Subcutaneous abdominal adipose tissue (tissue), 5 donors: ENCODE measurements around the gene TACC3.

Source experiments
- H3K27ac ChIP-seq: one replicate; pipeline ENCODE4 v1.7.0; 2013; ENCODE audit warnings: low read depth, mild to moderate bottlenecking, inconsistent platforms, low read length, moderate library complexity
- H3K27me3 ChIP-seq, 5 donors: one replicate each; pipeline ENCODE4 v1.7.0; 2013; ENCODE audit warnings: low read length in 5 of 5, inconsistent platforms in 1 of 5; ENCODE audit not compliant: control insufficient read depth in 5 of 5, insufficient read depth in 4 of 5
- H3K36me3 ChIP-seq, 5 donors: one replicate each; pipeline ENCODE4 v1.7.0; 2013; ENCODE audit warnings: low read length in 5 of 5; ENCODE audit not compliant: control insufficient read depth in 5 of 5, insufficient read depth in 5 of 5
- H3K4me1 ChIP-seq, 5 donors: one replicate each; pipeline ENCODE4 v1.7.0; 2013; ENCODE audit warnings: low read length in 5 of 5, mild to moderate bottlenecking in 3 of 5, moderate library complexity in 1 of 5; ENCODE audit not compliant: control insufficient read depth in 5 of 5, insufficient read depth in 5 of 5
- H3K4me3 ChIP-seq, 5 donors: one replicate each; pipeline ENCODE4 v1.7.0; 2013; ENCODE audit warnings: low read length in 5 of 5, low read depth in 1 of 5
- H3K9ac ChIP-seq, 5 donors: one replicate each; pipeline ENCODE4 v1.7.0; 2013; ENCODE audit warnings: low read length in 5 of 5, mild to moderate bottlenecking in 4 of 5, moderate library complexity in 3 of 5
- H3K9me3 ChIP-seq, 5 donors: one replicate each; pipeline ENCODE4 v1.7.0; 2013; ENCODE audit warnings: low read length in 5 of 5; ENCODE audit not compliant: control insufficient read depth in 5 of 5
- donor health status: healthy.
- donor health status: healthy.
- donor health status: healthy.
- donor health status: healthy.
- donor health status: healthy.

TACC3 gene

DNA sequence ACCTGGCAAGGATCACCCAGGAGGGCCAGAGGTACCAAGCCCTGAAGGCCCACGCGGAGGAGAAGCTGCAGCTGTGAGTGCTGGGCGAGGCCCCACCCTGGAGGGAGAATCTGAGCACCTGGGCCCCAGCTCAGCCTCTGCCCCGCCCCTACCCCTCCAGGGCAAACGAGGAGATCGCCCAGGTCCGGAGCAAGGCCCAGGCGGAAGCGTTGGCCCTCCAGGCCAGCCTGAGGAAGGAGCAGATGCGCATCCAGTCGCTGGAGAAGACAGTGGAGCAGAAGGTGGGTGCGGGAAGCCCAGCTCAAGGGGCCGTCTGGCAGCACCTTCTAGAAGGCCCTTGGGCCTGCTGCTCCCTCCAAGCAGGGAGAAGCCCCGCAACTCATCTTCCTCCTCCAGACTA, 23.2 kb downstream of the TACC3 start:
- no peak overlapping the region for H3K9ac ChIP-seq
- H3K36me3 ChIP-seq: peaks cover 0 to 47% (median 28%) of the 10 kb centered on the region in 5 donors

GRCh38 chr4:1745165-1745564, 23.8 kb downstream of the TACC3 start:
- H3K4me3 ChIP-seq: no peak overlapping the region
- no peak overlapping the region for H3K9ac ChIP-seq
- H3K36me3 ChIP-seq: peaks cover 0 to 42% (median 26%) of the 10 kb centered on the region in 5 donors
- H3K27ac ChIP-seq: no peak overlapping the region
- H3K9me3 ChIP-seq: peaks cover 0 to 2% (median 0%) of the 10 kb centered on the region in 5 donors
- H3K27me3 ChIP-seq: peaks cover 0 to 11% (median 5%) of the 10 kb centered on the region in 5 donors
- peaks cover 0 to 14% (median 6%) of the 10 kb centered on the region in 5 donors for H3K4me1 ChIP-seq

More for the DNA sequence above, 23.2 kb downstream of the TACC3 start:
- no peak overlapping the region for H3K27ac ChIP-seq
- peaks cover 0 to 11% (median 3%) of the 10 kb centered on the region in 5 donors for H3K27me3 ChIP-seq
- peaks cover 0 to 17% (median 6%) of the 10 kb centered on the region in 5 donors for H3K4me1 ChIP-seq
- H3K9me3 ChIP-seq: peaks cover 0 to 2% (median 0%) of the 10 kb centered on the region in 5 donors
- H3K4me3 ChIP-seq: no peak overlapping the region

GRCh38 chr4:1745697-1746096, 24.4 kb downstream of the TACC3 start:
- Histone ChIP-seq H3K9ac (no peak overlapping the region), H3K36me3 (peaks cover 0 to 37% (median 24%) of the 10 kb centered on the region in 5 donors), H3K4me3 (no peak overlapping the region), H3K27me3 (peaks cover 0 to 11% (median 5%) of the 10 kb centered on the region in 5 donors), H3K27ac (no peak overlapping the region), H3K9me3 (peaks cover 0 to 2% (median 0%) of the 10 kb centered on the region in 5 donors), H3K4me1 (peaks cover 0 to 9% (median 6%) of the 10 kb centered on the region in 5 donors)

- Histone ChIP-seq H3K4me1 (peaks cover 0 to 6% (median 6%) of the 10 kb centered on the region in 5 donors), H3K27ac (no peak overlapping the region), H3K36me3 (peaks cover 0 to 31% (median 18%) of the 10 kb centered on the region in 5 donors), H3K9ac (no peak overlapping the region), H3K4me3 (no peak overlapping the region), H3K9me3 (peaks cover 0 to 2% (median 0%) of the 10 kb centered on the region in 5 donors), H3K27me3 (peaks cover 0 to 11% (median 6%) of the 10 kb centered on the region in 5 donors)
These were observed 25.0 kb downstream of the TACC3 start for GRCh38 chr4:1746265-1746691.

DNA sequence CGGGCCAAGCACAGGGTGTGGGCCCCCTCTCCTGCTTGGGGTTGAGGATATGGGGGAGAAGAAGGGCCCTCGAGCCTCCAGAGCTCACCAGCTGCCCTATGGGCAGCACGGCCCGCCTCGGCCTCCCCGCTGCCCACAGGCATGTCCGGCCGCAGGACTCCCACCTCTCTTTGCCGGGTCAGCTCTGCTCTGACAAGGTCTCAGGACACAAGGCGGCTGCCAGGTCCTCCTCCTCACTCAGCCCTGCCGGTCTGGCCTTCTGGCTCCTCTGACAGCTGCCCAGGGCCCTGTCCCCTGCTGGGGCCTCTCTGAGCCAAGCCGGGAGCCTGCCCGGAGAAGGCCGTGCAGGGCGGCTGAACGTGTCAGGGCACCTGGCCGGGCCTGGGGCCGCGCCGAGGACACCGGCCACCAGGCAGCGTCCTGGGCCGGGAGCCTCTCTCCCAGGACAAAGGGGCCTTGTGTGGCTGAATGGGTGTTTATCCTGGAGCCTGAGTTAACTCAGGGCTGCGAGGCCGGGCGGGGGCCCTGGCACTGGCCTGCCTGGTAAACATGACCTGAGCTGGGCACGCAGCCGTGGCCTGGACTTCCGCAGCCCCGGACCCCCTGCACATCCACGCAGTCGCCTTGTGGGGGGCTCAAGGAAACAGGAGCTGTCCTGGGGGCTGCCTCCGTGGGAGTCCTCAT, 25.7 kb downstream of the TACC3 start:
- Histone ChIP-seq H3K27me3 (peaks cover 0 to 11% (median 9%) of the 10 kb centered on the region in 5 donors), H3K9ac (no peak overlapping the region), H3K27ac (no peak overlapping the region), H3K9me3 (peaks cover 0 to 2% (median 0%) of the 10 kb centered on the region in 5 donors), H3K36me3 (peaks cover 0 to 23% (median 16%) of the 10 kb centered on the region in 5 donors), H3K4me3 (no peak overlapping the region), H3K4me1 (peaks cover 0 to 7% (median 6%) of the 10 kb centered on the region in 5 donors)

DNA sequence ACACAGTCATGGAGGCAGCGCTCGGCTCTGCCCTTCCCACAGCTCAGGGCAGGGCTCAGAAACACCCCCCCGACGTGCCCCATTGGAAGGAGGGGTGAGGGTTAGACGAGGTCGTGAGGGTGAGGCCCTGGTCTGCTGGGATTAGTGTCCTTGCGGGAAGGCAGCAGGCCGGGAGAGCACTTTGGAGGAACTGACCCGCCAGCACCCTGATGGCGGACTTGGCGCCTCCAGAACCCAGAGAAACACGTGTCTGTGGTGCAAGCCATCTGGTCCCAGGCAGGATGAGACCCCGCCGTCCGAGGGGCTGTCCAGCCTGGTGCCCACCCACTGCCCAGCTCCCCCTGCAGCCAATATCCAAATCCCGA, 26.3 kb downstream of the TACC3 start:
- H3K9ac ChIP-seq: no peak overlapping the region
- no peak overlapping the region for H3K4me3 ChIP-seq
- peaks cover 0 to 14% (median 11%) of the 10 kb centered on the region in 5 donors for H3K27me3 ChIP-seq
- H3K4me1 ChIP-seq: peaks cover 0 to 12% (median 8%) of the 10 kb centered on the region in 5 donors
- peaks cover 0 to 2% (median 0%) of the 10 kb centered on the region in 5 donors for H3K9me3 ChIP-seq
- no peak overlapping the region for H3K27ac ChIP-seq
- H3K36me3 ChIP-seq: peaks cover 0 to 19% (median 13%) of the 10 kb centered on the region in 5 donors

- peaks cover 0 to 17% (median 12%) of the 10 kb centered on the region in 5 donors for H3K36me3 ChIP-seq
- H3K9me3 ChIP-seq: peaks cover 0 to 2% (median 0%) of the 10 kb centered on the region in 5 donors
- H3K27me3 ChIP-seq: peaks cover 0 to 15% (median 11%) of the 10 kb centered on the region in 5 donors
- peak overlapping the region in 1 of 5 donors; percentile 3 for H3K4me3 ChIP-seq
- H3K4me1 ChIP-seq: peaks cover 0 to 16% (median 9%) of the 10 kb centered on the region in 5 donors
- no peak overlapping the region for H3K9ac ChIP-seq
- H3K27ac ChIP-seq: no peak overlapping the region
These were observed 27.2 kb downstream of the TACC3 start for GRCh38 chr4:1748465-1748995.

DNA sequence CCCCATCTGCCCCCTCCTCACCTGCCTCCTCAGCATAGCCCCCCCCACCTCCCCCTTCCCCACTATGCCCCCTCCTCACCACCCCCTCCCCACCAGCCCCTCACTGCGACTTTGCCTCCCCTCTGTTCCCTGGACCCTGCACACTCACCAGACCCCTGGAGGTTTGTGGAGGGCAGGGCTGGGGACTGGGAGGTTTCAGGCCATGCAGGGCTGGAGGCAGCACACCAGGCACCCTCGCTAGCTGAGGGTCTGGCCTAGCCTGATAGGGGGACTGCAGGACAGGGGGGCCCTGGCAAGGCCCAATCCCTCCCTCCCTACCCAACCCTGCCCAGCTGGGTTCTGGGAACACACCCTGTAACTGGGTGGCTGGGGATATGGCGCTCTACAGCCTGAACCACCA, 28.0 kb downstream of the TACC3 start:
- H3K4me1 ChIP-seq: peaks cover 0 to 16% (median 9%) of the 10 kb centered on the region in 5 donors
- H3K27ac ChIP-seq: no peak overlapping the region
- H3K9ac ChIP-seq: no peak overlapping the region
- H3K36me3 ChIP-seq: peaks cover 0 to 9% (median 5%) of the 10 kb centered on the region in 5 donors
- H3K4me3 ChIP-seq: no peak overlapping the region
- H3K27me3 ChIP-seq: peaks cover 0 to 15% (median 11%) of the 10 kb centered on the region in 5 donors
- H3K9me3 ChIP-seq: peaks cover 0 to 2% (median 0%) of the 10 kb centered on the region in 5 donors

DNA sequence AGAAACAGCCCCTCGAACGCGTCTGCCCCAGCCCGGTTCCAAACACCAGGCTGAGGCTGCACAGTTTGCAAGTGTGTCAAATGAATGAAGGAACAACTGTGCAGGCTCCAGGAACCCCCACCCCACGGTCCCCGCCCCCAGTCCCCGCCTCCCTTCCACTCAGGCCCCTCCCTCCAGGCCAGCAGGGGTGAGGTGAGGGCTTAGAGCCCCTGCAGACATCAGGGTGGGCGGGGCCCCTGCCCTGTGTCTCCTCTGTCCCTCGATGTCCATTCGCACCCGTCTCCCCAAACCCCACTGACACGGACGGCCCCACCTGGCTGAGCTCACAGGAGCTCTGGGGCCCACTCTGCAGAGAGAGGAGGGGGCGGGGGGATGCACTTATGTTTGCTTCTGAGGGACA, 28.5 kb downstream of the TACC3 start:
- no peak overlapping the region for H3K9ac ChIP-seq
- H3K36me3 ChIP-seq: peaks cover 0 to 4% (median 2%) of the 10 kb centered on the region in 5 donors
- peaks cover 0 to 16% (median 9%) of the 10 kb centered on the region in 5 donors for H3K4me1 ChIP-seq
- peaks cover 0 to 15% (median 11%) of the 10 kb centered on the region in 5 donors for H3K27me3 ChIP-seq
- no peak overlapping the region for H3K4me3 ChIP-seq
- peaks cover 0 to 2% (median 0%) of the 10 kb centered on the region in 5 donors for H3K9me3 ChIP-seq
- no peak overlapping the region for H3K27ac ChIP-seq
